Subcutaneous adipose tissue (tissue), 4 donors: ENCODE measurements around the gene SRPRA. TPM values are rescaled to one million over a fixed set of nuclear protein-coding genes. Genes with fewer than 3 reads are reported as not detected.

Experiments
- small RNA-seq: library from RNA; depleted of rRNA; stranded (forward); fragments of <200 nt; gene quantifications from one replicate; pipeline ENCODE3, GENCODE V24; 2016
- total RNA-seq, 4 donors: library from RNA; depleted of rRNA; stranded (reverse); fragments of >200 nt; gene quantifications; one replicate each; pipeline ENCODE4 v1.1.0, GENCODE V29; 2016
- TF ChIP-seq, protein P1 (sequence below): fragments of 450-650 bp; IDR thresholded peaks from one replicate; pipeline ENCODE4 v1.5.1; 2016; ENCODE audit warnings: low read depth, mild to moderate bottlenecking, control low read depth, antibody characterized with exemption, moderate library complexity

The SRPRA gene
- total RNA-seq, 4 donors from 2014 or later, result 57.5 to 93.4 (median 63.4) TPM

GRCh38 chr11:126214441-126214840, 54.3 kb downstream of the SRPRA start:
- TF ChIP-seq, protein P1, sequence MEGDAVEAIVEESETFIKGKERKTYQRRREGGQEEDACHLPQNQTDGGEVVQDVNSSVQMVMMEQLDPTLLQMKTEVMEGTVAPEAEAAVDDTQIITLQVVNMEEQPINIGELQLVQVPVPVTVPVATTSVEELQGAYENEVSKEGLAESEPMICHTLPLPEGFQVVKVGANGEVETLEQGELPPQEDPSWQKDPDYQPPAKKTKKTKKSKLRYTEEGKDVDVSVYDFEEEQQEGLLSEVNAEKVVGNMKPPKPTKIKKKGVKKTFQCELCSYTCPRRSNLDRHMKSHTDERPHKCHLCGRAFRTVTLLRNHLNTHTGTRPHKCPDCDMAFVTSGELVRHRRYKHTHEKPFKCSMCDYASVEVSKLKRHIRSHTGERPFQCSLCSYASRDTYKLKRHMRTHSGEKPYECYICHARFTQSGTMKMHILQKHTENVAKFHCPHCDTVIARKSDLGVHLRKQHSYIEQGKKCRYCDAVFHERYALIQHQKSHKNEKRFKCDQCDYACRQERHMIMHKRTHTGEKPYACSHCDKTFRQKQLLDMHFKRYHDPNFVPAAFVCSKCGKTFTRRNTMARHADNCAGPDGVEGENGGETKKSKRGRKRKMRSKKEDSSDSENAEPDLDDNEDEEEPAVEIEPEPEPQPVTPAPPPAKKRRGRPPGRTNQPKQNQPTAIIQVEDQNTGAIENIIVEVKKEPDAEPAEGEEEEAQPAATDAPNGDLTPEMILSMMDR, result no peak

Small RNA genes lying within 50 kb of the gene (small RNA-seq; reads per million reads assigned to genes)
- gene RN7SL351P (not detected), gene RNU4-86P (not detected)

Other genes starting within 250 kb of the SRPRA start
- gene CDON, start 206.0 kb downstream of the SRPRA start, total RNA-seq, result 10 to 100 TPM; 16.7 to 30.0 (median 20.3) TPM
- gene RPUSD4, start 57.2 kb downstream of the SRPRA start, total RNA-seq, result 10 to 100 TPM; 13.7 to 35.4 (median 26.7) TPM
- gene FAM118B, start 57.1 kb downstream of the SRPRA start, total RNA-seq, result 10 to 100 TPM in 3 of 4 donors, 1 to 10 TPM in 1; 9.6 to 21.7 (median 16.6) TPM
- gene FOXRED1, start 259 bp upstream of the SRPRA start, total RNA-seq, result 10 to 100 TPM; 11.0 to 38.6 (median 15.7) TPM
- gene TIRAP, start 14.2 kb upstream of the SRPRA start, total RNA-seq, result 10 to 100 TPM in 1 of 4 donors, 1 to 10 TPM in 3; 7.7 to 14.3 (median 9.3) TPM
- 10 to 100 TPM in 1 of 4 donors, 1 to 10 TPM in 3; 5.3 to 12.6 (median 7.9) TPM for gene DCPS, start 35.2 kb upstream of the SRPRA start, total RNA-seq
- 10 to 100 TPM; 24.7 to 35.2 (median 28.0) TPM for gene ST3GAL4, start 86.8 kb upstream of the SRPRA start, total RNA-seq